Stomach (tissue), 9 donors: ENCODE data around the gene ARPP21. TPM values are rescaled to one million over a fixed set of nuclear protein-coding genes. Genes with fewer than 3 reads are reported as not detected.

Experiments used
- DNase-seq, 2 donors: peaks; one replicate each; pipeline versions ENCODE4 v3.0.0 to v3.0.0-alpha.2; 2013 to 2019
- H3K27ac ChIP-seq, 5 donors: fragments of 200-600 bp in 4 of 5; sonication (generic) in 4 of 5; one replicate each; pipeline ENCODE4 v1.5.1; 2013 to 2019; ENCODE audit warnings: mild to moderate bottlenecking in 1 of 5, moderate library complexity in 1 of 5
- H3K27me3 ChIP-seq, 3 donors: fragments of 200-600 bp; sonication (generic); one replicate each; pipeline ENCODE4 v1.5.1; 2017 to 2019; ENCODE audit warnings: mixed run types in 1 of 3
- H3K36me3 ChIP-seq, 4 donors: fragments of 200-600 bp; sonication (generic); 1 replicate in 3 of 4; 2 replicates in 1 of 4; pipeline ENCODE4 v1.5.1; 2016 to 2019
- H3K4me1 ChIP-seq, 4 donors: fragments of 200-600 bp; sonication (generic); one replicate each; pipeline ENCODE4 v1.5.1; 2016 to 2019
- H3K4me3 ChIP-seq, 4 donors: fragments of 200-600 bp; sonication (generic) in 3 of 4; one replicate each; pipeline ENCODE4 v1.5.1; 2016 to 2019; ENCODE audit warnings: mild to moderate bottlenecking in 1 of 4
- H3K9me3 ChIP-seq, 4 donors: fragments of 200-600 bp; sonication (generic); one replicate each; pipeline ENCODE4 v1.5.1; 2016 to 2019
- CTCF ChIP-seq, 7 experiments: fragments of 450-650 bp in 4 of 7; fragments of 200-600 bp in 3 of 7; sonication (generic) in 3 of 7; IDR thresholded peaks; one replicate each; pipeline ENCODE4 v1.5.1; 2016 to 2019; ENCODE audit warnings: antibody characterized with exemption in 7 of 7, control low read depth in 2 of 7, mild to moderate bottlenecking in 1 of 7
- EP300 ChIP-seq: sonication (generic); formaldehyde crosslinking; IDR thresholded peaks from one replicate; pipeline ENCODE4 v1.6.1; 2017; ENCODE audit warnings: antibody characterized with exemption
- POLR2A ChIP-seq, 4 donors: fragments of 450-650 bp; IDR thresholded peaks; one replicate each; pipeline ENCODE4 v1.6.1; 2016; ENCODE audit warnings: antibody characterized with exemption in 4 of 4, control low read depth in 2 of 4, mild to moderate bottlenecking in 1 of 4, moderate library complexity in 1 of 4
- POLR2AphosphoS5 ChIP-seq, 3 donors: sonication (generic); formaldehyde crosslinking; IDR thresholded peaks; one replicate each; pipeline ENCODE4 v1.6.1; 2016; ENCODE audit warnings: antibody characterized with exemption in 3 of 3
- WGBS, 5 donors: extraction: QIAGEN DNeasy Blood & Tissue Kit in 3 of 5; methylation state at CpG; one replicate each; pipeline versions ENCODE4 v1.1.5 to v1.1.7; 2013 to 2018; 5-methylcytosine and 5-hydroxymethylcytosine counted together
- intact Hi-C: fragments of 100-400 bp; cut with DNase I; formaldehyde crosslinking; loops from one replicate; pipeline ENCODE4 v1.15.1; 2023; ENCODE audit warnings: low total_unique reads
- polyA plus RNA-seq, 3 donors: library from polyadenylated mRNA; stranded (reverse); fragments of 200-250 nt; gene quantifications; one replicate each; pipeline ENCODE4 v1.2.3, GENCODE V29; 2013
- total RNA-seq, 5 donors: library from RNA; depleted of rRNA; stranded (reverse); fragments of >200 nt; gene quantifications; one replicate each; pipeline versions ENCODE4 v1.1.0 to v1.2.3, GENCODE V29; 2014 to 2016
- donor health status: healthy with polysubstance abuse.
- donor health status: Bipolar disorder and iron deficiency.
- donor health status: healthy.

Gene ARPP21
- total and polyA plus RNA-seq, 8 donors = 0.13 to 5.0 TPM; not detected in 6

- Histone ChIP-seq H3K4me1 (peaks cover 0 to 7% (median 2%) of the 10 kb centered on the region in 4 donors), H3K27ac (no peak overlapping the region), H3K27me3 (no peaks in the 10 kb centered on the region), H3K4me3 (no peak overlapping the region), H3K9me3 (no peaks in the 10 kb centered on the region), H3K36me3 (no peaks in the 10 kb centered on the region)
- intact Hi-C loops = no loop called here
- DNase-seq = no peak
- 74 to 88% (median 83%) methylated on average over 10 of the region's 10 CpGs for WGBS, 5 donors
- TF ChIP-seq POLR2A (IDR thresholded peaks at IDR 0.05) = no peak
- TF ChIP-seq POLR2AphosphoS5 (IDR thresholded peaks at IDR 0.05) = no peak
- no peak for TF ChIP-seq CTCF (IDR thresholded peaks at IDR 0.05)
- no peak for TF ChIP-seq EP300
These were observed 24.1 kb downstream of the ARPP21 start for GRCh38 chr3:35663471-35663870.

GRCh38 chr3:35664460-35664919 is 25.2 kb downstream of the ARPP21 start:
- Histone ChIP-seq H3K9me3 (no peaks in the 10 kb centered on the region), H3K27ac (no peak overlapping the region), H3K4me1 (peaks cover 0 to 7% (median 2%) of the 10 kb centered on the region in 4 donors), H3K36me3 (no peaks in the 10 kb centered on the region), H3K4me3 (peak overlapping the region in 1 of 4 donors; percentile 19), H3K27me3 (no peaks in the 10 kb centered on the region)
- no peak for TF ChIP-seq POLR2AphosphoS5 (IDR thresholded peaks at IDR 0.05)
- TF ChIP-seq EP300 = no peak
- TF ChIP-seq POLR2A (IDR thresholded peaks at IDR 0.05) = no peak
- DNase-seq = peak; percentile 31 to 86
- intact Hi-C loops = no loop called here
- 15 to 30% (median 19%) methylated on average over 14 of the region's 14 CpGs for WGBS, 5 donors

DNA sequence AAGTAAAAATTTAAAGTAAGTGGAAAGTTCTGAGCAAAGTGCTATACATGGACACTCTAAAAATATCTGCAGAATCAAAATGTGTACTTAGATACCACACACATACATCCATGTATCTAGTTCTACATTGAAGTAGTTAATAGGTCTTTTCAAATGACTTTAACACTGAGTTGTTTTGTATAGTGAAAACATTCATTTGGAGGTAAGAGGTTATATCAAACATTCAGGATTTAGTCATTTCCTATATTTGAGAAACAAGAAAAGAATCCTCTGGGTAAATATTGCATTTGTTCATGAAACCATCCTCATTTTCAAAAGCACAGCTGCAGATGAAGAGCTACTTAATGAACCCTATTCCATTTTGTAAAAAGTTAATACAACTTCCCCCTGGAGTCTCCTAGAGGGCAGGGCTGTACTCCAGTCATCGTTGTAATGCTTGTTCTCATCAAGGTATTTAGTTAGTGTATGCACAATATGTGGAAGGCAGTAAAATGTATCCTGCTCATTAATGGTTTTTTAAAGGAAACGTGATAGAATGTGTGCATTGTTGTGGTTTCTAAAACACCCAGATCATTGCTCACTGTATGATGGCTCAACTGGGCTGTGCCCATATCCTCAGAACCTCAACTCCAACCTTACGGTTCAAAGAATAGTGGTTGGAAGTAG is 26.2 kb downstream of the ARPP21 start:
- Histone ChIP-seq H3K36me3 (no peaks in the 10 kb centered on the region), H3K9me3 (no peaks in the 10 kb centered on the region), H3K4me1 (peaks cover 0 to 7% (median 2%) of the 10 kb centered on the region in 4 donors), H3K27me3 (no peaks in the 10 kb centered on the region), H3K27ac (no peak overlapping the region), H3K4me3 (no peak overlapping the region)
- intact Hi-C loops = no loop called here
- TF ChIP-seq EP300 (no peak), POLR2AphosphoS5 (IDR thresholded peaks at IDR 0.05) (no peak), CTCF (IDR thresholded peaks at IDR 0.05) (no peak), POLR2A (IDR thresholded peaks at IDR 0.05) (no peak)
- DNase-seq = no peak
- WGBS, 5 donors = 57 to 74% (median 69%) methylated on average over 3 of the region's 3 CpGs

GRCh38 chr3:35666888-35667287 is 27.6 kb downstream of the ARPP21 start:
- peaks cover 0 to 7% (median 2%) of the 10 kb centered on the region in 4 donors for H3K4me1 ChIP-seq
- H3K4me3 ChIP-seq = no peak overlapping the region
- no peaks in the 10 kb centered on the region for H3K36me3 ChIP-seq
- H3K27ac ChIP-seq = no peak overlapping the region
- intact Hi-C loops = no loop called here
- DNase-seq = no peak
- no peak for TF ChIP-seq POLR2A (IDR thresholded peaks at IDR 0.05)
- no peak for TF ChIP-seq CTCF (IDR thresholded peaks at IDR 0.05)
- no peak for TF ChIP-seq POLR2AphosphoS5 (IDR thresholded peaks at IDR 0.05)
- TF ChIP-seq EP300 = no peak
- no peaks in the 10 kb centered on the region for H3K27me3 ChIP-seq
- no peaks in the 10 kb centered on the region for H3K9me3 ChIP-seq
- 90 to 98% (median 93%) methylated on average over 1 of the region's 1 CpG for WGBS, 5 donors

- Histone ChIP-seq H3K36me3 (no peaks in the 10 kb centered on the region), H3K27me3 (no peaks in the 10 kb centered on the region), H3K4me1 (no peaks in the 10 kb centered on the region), H3K27ac (no peak overlapping the region), H3K4me3 (no peak overlapping the region), H3K9me3 (no peaks in the 10 kb centered on the region)
- TF ChIP-seq EP300 = no peak
- no peak for TF ChIP-seq POLR2A (IDR thresholded peaks at IDR 0.05)
- no peak for TF ChIP-seq POLR2AphosphoS5 (IDR thresholded peaks at IDR 0.05)
- TF ChIP-seq CTCF (IDR thresholded peaks at IDR 0.05) = no peak
- intact Hi-C loops = no loop called here
- 74 to 80% (median 75%) methylated on average over 9 of the region's 9 CpGs for WGBS, 5 donors
- no peak for DNase-seq
These were observed 31.2 kb downstream of the ARPP21 start for GRCh38 chr3:35670408-35670965.
